DOHH2 (cell line): ENCODE data around the gene PCCA.
"Not testable (repeated sequence)": the region's sequence is repeated elsewhere in the genome, so short reads cannot be mapped to it uniquely, and the experiment has no call there.

ENCODE experiments used
- EZH2phosphoT487 ChIP-seq: fragments of 200-600 bp; sonication (generic); IDR thresholded peaks from 2 replicates; pipeline ENCODE4 v1.6.1; 2017; ENCODE audit warnings: borderline replicate concordance, mild to moderate bottlenecking, antibody characterized with exemption, low read length, moderate library complexity, mixed read lengths
- TF ChIP-seq, protein P1 (sequence below): fragments of 200-600 bp; sonication (generic); IDR thresholded peaks from one replicate; pipeline ENCODE4 v1.5.1; 2014; ENCODE audit warnings: antibody characterized with exemption, mild to moderate bottlenecking, low read depth, low read length; ENCODE audit not compliant: poor library complexity, severe bottlenecking

DNA sequence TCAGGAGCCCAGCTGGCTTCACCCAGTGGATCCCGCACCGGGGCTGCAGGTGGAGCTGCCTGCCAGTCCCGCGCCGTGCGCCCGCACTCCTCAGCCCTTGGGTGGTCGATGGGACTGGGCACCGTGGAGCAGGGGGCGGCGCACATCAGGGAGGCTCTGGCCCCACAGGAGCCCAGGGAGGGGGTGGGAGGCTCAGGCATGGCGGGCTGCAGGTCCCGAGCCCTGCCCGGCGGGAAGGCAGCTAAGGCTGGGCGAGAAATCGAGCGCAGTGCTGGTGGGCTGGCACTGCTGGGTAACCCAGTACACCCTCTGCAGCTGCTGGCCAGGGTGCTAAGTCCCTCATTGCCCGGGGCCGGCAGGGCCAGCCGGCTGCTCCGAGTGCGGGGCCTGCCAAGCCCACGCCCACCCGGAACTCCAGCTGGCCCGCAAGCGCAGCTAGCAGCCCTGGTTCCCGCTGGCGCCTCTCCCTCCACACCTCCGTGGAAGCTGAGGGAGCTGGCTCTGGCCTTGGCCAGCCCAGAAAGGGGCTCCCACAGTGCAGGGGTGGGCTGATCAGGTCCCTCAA lies 135.2 kb downstream of the PCCA start:
- TF ChIP-seq, protein P1, sequence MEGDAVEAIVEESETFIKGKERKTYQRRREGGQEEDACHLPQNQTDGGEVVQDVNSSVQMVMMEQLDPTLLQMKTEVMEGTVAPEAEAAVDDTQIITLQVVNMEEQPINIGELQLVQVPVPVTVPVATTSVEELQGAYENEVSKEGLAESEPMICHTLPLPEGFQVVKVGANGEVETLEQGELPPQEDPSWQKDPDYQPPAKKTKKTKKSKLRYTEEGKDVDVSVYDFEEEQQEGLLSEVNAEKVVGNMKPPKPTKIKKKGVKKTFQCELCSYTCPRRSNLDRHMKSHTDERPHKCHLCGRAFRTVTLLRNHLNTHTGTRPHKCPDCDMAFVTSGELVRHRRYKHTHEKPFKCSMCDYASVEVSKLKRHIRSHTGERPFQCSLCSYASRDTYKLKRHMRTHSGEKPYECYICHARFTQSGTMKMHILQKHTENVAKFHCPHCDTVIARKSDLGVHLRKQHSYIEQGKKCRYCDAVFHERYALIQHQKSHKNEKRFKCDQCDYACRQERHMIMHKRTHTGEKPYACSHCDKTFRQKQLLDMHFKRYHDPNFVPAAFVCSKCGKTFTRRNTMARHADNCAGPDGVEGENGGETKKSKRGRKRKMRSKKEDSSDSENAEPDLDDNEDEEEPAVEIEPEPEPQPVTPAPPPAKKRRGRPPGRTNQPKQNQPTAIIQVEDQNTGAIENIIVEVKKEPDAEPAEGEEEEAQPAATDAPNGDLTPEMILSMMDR: not testable (repeated sequence)
- not testable (repeated sequence) for TF ChIP-seq EZH2phosphoT487
